HL-60 (cell line): ENCODE data around the gene LARGE2.

Experiments used
- DNase-seq, 2 experiments: peaks; one replicate each; pipeline ENCODE4 v3.0.0-alpha.2; 2010 to 2020; ENCODE audit warnings: low read depth in 1 of 2, low spot score in 1 of 2
- H3K27ac ChIP-seq: fragments of 250-450 bp; sonication (Bioruptor Pico); replicated peaks from 2 replicates; pipeline ENCODE4 v1.5.1; 2020; ENCODE audit warnings: mild to moderate bottlenecking, moderate library complexity
- H3K27me3 ChIP-seq: fragments of 250-450 bp; sonication (Bioruptor Pico); 2 replicates; pipeline ENCODE4 v1.5.1; 2021; ENCODE audit warnings: mild to moderate bottlenecking, moderate library complexity; ENCODE audit not compliant: insufficient read depth, poor library complexity, severe bottlenecking
- H3K4me3 ChIP-seq: replicated peaks from 2 replicates; pipeline ENCODE4 v1.5.1; 2011; ENCODE audit warnings: mild to moderate bottlenecking, control low read depth, low read length; ENCODE audit not compliant: insufficient read depth
- GABPA ChIP-seq: IDR thresholded peaks from 2 replicates; pipeline ENCODE4 v1.6.1; 2012; ENCODE audit warnings: low read depth
- POLR2AphosphoS5 ChIP-seq: IDR thresholded peaks from 2 replicates; pipeline ENCODE4 v1.6.1; 2012; ENCODE audit warnings: low read depth
- SPI1 ChIP-seq: IDR thresholded peaks from 2 replicates; pipeline ENCODE4 v1.6.1; 2012; ENCODE audit warnings: low read depth, mild to moderate bottlenecking, borderline replicate concordance
- TF ChIP-seq, protein P1 (sequence below): IDR thresholded peaks from one replicate; pipeline ENCODE4 v1.5.1; 2011; ENCODE audit warnings: low read length, control low read depth, inconsistent platforms; ENCODE audit not compliant: insufficient read depth
- TF ChIP-seq, protein P2 (sequence below): IDR thresholded peaks from 2 replicates; pipeline ENCODE4 v1.6.1; 2012; ENCODE audit warnings: low read depth; ENCODE audit not compliant: insufficient replicate concordance

LARGE2 gene

GRCh38 chr11:45964911-45965389 is 42.5 kb downstream of the LARGE2 start:
- peak; percentile 47 to 62 for DNase-seq
- Histone ChIP-seq H3K27me3 (no peaks in the 10 kb centered on the region), H3K27ac (no peak overlapping the region), H3K4me3 (no peak overlapping the region)
- TF ChIP-seq POLR2AphosphoS5, result no peak
- TF ChIP-seq, protein P1, sequence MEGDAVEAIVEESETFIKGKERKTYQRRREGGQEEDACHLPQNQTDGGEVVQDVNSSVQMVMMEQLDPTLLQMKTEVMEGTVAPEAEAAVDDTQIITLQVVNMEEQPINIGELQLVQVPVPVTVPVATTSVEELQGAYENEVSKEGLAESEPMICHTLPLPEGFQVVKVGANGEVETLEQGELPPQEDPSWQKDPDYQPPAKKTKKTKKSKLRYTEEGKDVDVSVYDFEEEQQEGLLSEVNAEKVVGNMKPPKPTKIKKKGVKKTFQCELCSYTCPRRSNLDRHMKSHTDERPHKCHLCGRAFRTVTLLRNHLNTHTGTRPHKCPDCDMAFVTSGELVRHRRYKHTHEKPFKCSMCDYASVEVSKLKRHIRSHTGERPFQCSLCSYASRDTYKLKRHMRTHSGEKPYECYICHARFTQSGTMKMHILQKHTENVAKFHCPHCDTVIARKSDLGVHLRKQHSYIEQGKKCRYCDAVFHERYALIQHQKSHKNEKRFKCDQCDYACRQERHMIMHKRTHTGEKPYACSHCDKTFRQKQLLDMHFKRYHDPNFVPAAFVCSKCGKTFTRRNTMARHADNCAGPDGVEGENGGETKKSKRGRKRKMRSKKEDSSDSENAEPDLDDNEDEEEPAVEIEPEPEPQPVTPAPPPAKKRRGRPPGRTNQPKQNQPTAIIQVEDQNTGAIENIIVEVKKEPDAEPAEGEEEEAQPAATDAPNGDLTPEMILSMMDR, result peak; percentile 96

DNA sequence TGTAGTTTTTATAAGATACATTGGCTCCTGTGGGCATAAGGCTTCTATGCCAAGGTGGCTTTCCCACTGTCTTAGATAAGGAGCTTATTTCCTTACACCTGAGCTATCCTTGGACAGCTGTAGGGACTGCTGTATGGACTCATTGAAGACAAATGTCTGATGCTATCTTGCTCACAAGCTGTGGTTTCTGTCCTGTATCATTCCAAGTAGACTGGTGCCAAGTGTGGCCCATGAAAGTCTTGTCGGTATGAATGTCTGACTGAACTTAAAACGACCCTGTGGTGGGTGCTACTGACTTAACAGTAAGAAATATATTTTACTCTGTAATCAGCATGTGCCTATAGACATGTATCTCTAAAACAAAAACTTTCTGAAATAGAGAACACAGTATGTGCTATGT is 45.0 kb downstream of the LARGE2 start:
- no peaks in the 10 kb centered on the region for H3K27me3 ChIP-seq

GRCh38 chr11:45968901-45969300 is 46.4 kb downstream of the LARGE2 start:
- TF ChIP-seq SPI1, result no peak
- TF ChIP-seq, protein P1, result no peak
- TF ChIP-seq POLR2AphosphoS5, result no peak
- TF ChIP-seq, protein P2, sequence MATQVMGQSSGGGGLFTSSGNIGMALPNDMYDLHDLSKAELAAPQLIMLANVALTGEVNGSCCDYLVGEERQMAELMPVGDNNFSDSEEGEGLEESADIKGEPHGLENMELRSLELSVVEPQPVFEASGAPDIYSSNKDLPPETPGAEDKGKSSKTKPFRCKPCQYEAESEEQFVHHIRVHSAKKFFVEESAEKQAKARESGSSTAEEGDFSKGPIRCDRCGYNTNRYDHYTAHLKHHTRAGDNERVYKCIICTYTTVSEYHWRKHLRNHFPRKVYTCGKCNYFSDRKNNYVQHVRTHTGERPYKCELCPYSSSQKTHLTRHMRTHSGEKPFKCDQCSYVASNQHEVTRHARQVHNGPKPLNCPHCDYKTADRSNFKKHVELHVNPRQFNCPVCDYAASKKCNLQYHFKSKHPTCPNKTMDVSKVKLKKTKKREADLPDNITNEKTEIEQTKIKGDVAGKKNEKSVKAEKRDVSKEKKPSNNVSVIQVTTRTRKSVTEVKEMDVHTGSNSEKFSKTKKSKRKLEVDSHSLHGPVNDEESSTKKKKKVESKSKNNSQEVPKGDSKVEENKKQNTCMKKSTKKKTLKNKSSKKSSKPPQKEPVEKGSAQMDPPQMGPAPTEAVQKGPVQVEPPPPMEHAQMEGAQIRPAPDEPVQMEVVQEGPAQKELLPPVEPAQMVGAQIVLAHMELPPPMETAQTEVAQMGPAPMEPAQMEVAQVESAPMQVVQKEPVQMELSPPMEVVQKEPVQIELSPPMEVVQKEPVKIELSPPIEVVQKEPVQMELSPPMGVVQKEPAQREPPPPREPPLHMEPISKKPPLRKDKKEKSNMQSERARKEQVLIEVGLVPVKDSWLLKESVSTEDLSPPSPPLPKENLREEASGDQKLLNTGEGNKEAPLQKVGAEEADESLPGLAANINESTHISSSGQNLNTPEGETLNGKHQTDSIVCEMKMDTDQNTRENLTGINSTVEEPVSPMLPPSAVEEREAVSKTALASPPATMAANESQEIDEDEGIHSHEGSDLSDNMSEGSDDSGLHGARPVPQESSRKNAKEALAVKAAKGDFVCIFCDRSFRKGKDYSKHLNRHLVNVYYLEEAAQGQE, result no peak
- TF ChIP-seq GABPA, result no peak
- H3K27ac ChIP-seq, result no peak overlapping the region
- no peak for DNase-seq
- no peak overlapping the region for H3K4me3 ChIP-seq
- H3K27me3 ChIP-seq, result no peaks in the 10 kb centered on the region

More for the DNA sequence above, 45.0 kb downstream of the LARGE2 start:
- no peak overlapping the region for H3K27ac ChIP-seq
- H3K4me3 ChIP-seq, result no peak overlapping the region
- TF ChIP-seq, protein P1, result no peak
- TF ChIP-seq POLR2AphosphoS5, result no peak
- TF ChIP-seq, protein P2, result no peak
- DNase-seq, result no peak

DNA sequence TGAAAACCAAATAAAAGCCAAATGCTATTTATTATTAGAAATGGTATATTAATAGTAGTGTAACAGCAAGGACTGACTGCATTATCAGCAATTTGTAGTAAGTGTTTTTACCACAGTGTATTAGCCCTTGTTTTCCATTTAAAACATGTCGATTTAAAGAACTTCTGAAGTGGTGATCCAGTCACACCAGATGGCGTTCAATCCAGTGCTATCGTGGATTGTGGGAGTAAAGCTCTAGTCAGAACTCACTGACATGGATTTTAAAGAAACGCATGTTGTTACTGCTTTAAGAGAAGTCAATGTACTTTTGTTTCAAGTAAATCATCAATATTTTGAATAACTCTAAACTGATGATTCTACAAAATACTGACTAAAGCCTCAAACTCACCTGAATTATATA is 51.1 kb downstream of the LARGE2 start:
- Histone ChIP-seq H3K27ac (no peak overlapping the region), H3K4me3 (no peak overlapping the region), H3K27me3 (no peaks in the 10 kb centered on the region)
- no peak for DNase-seq
- TF ChIP-seq, protein P1, result no peak
